ENCODE data around the gene LRP2. TPM values are rescaled to one million over a fixed set of nuclear protein-coding genes. Genes with fewer than 3 reads are reported as not detected.

LRP2 gene
- polyA plus RNA-seq, 1 of the 3 experiments (the other 2 are of a cell fraction), result not detected

GRCh38 chr2:169354244-169354643, 8.1 kb downstream of the LRP2 start:
- TF ChIP-seq PBX3 (IDR thresholded peaks at IDR 0.05) (no peak), MXI1 (IDR thresholded peaks at IDR 0.05; ENCODE audit: low read depth, low read length) (no peak), NFIC (IDR thresholded peaks at IDR 0.05; ENCODE audit: borderline replicate concordance) (no peak), RAD21 (IDR thresholded peaks at IDR 0.05; ENCODE audit: low read length) (no peak), TAF1 (IDR thresholded peaks at IDR 0.05; ENCODE audit: borderline replicate concordance, low read depth, low read length) (no peak), MEF2A (IDR thresholded peaks at IDR 0.05; ENCODE audit: borderline replicate concordance, low read depth) (no peak), RFX5 (IDR thresholded peaks at IDR 0.05; ENCODE audit: low read length) (no peak), TCF12 (IDR thresholded peaks at IDR 0.05) (no peak), FOSL2 (IDR thresholded peaks at IDR 0.05; ENCODE audit: borderline replicate concordance, low read depth) (no peak), TEAD4 (IDR thresholded peaks at IDR 0.05; ENCODE audit: borderline replicate concordance, insufficient read depth) (no peak), ELF1 (IDR thresholded peaks at IDR 0.05) (no peak), EP300 (IDR thresholded peaks at IDR 0.05; ENCODE audit: borderline replicate concordance in 1 of 2, low read depth in 1 of 2, low read length in 1 of 2) (no peak), REST (IDR thresholded peaks at IDR 0.05; ENCODE audit: low read depth, low read length) (no peak)
- TF ChIP-seq, protein P1, sequence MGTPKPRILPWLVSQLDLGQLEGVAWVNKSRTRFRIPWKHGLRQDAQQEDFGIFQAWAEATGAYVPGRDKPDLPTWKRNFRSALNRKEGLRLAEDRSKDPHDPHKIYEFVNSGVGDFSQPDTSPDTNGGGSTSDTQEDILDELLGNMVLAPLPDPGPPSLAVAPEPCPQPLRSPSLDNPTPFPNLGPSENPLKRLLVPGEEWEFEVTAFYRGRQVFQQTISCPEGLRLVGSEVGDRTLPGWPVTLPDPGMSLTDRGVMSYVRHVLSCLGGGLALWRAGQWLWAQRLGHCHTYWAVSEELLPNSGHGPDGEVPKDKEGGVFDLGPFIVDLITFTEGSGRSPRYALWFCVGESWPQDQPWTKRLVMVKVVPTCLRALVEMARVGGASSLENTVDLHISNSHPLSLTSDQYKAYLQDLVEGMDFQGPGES (IDR thresholded peaks at IDR 0.05; ENCODE audit: low read depth, low read length), result no peak
- no peaks in the 10 kb centered on the region for H3F3A ChIP-seq (replicated peaks; ENCODE audit: insufficient read depth)
- no peaks in the 10 kb centered on the region for H4K20me1 ChIP-seq (ENCODE audit: insufficient read depth)
- no peaks in the 10 kb centered on the region for H3K79me2 ChIP-seq (ENCODE audit: insufficient read depth)
- H3K9ac ChIP-seq, result no peak overlapping the region
- POLR2A ChIA-PET, result no interaction called here
- H2AFZ ChIP-seq (ENCODE audit: low read depth), result no peak overlapping the region
- H3K27me3 ChIP-seq (ENCODE audit: insufficient read depth), result no peaks in the 10 kb centered on the region
- CTCF ChIA-PET, result no interaction called here
- H3K9me3 ChIP-seq, result no peaks in the 10 kb centered on the region
- H3K4me2 ChIP-seq, result no peak overlapping the region
- no peak for DNase-seq
- H3K36me3 ChIP-seq (replicated peaks in 1 of 2; ENCODE audit: control insufficient read depth in 1 of 2, insufficient read depth in 2 of 2, low read length in 1 of 2), result no peaks in the 10 kb centered on the region
- 63% methylated on average over 2 of the region's 2 CpGs for WGBS (ENCODE audit: low lambda C conversion rate)
- H3K9me2 ChIP-seq, result no peaks in the 10 kb centered on the region
- H3K4me3 ChIP-seq (ENCODE audit: low read depth in 2 of 2, low read length in 1 of 2), result no peak overlapping the region
- no peak overlapping the region for H3K27ac ChIP-seq (ENCODE audit: low read depth in 2 of 2, low read length in 1 of 2)
- no peaks in the 10 kb centered on the region for H3K4me1 ChIP-seq (ENCODE audit: control insufficient read depth in 1 of 2, insufficient read depth in 2 of 2, low read depth in 1 of 2, low read length in 1 of 2)
